Left lung (tissue), 10 donors: Measurements from ENCODE around the gene TCF3. TPM values are rescaled to one million over a fixed set of nuclear protein-coding genes. Genes with fewer than 3 reads are reported as not detected.

Experiments used
- ATAC-seq: fragments of 200-7000 bp; cut with Tn5 transposase; one replicate; pipeline ENCODE4 v1.9.1; 2020; ENCODE audit warnings: moderate library complexity
- DNase-seq, 4 donors: peaks; one replicate each; pipeline ENCODE4 v3.0.0-alpha.2; 2013 to 2020
- H3K27ac ChIP-seq, 2 donors: fragments of 200-600 bp; sonication (generic) in 1 of 2; one replicate each; pipeline versions ENCODE4 v1.5.0 to v1.8.0; 2020 to 2021
- H3K27me3 ChIP-seq, 2 donors: fragments of 200-600 bp; sonication (generic) in 1 of 2; one replicate each; pipeline versions ENCODE4 v1.5.0 to v1.8.0; 2020 to 2021
- H3K36me3 ChIP-seq, 2 donors: fragments of 200-600 bp; sonication (generic) in 1 of 2; one replicate each; pipeline versions ENCODE4 v1.5.0 to v1.8.0; 2020 to 2021
- H3K4me1 ChIP-seq, 2 donors: fragments of 200-600 bp; one replicate each; pipeline ENCODE4 v1.8.0; 2021
- H3K4me3 ChIP-seq, 2 donors: fragments of 200-600 bp; sonication (generic) in 1 of 2; one replicate each; pipeline versions ENCODE4 v1.5.0 to v1.8.0; 2020 to 2021; ENCODE audit warnings: mild to moderate bottlenecking in 1 of 2
- H3K9me3 ChIP-seq, 2 donors: fragments of 200-600 bp; sonication (generic) in 1 of 2; one replicate each; pipeline versions ENCODE4 v1.5.0 to v1.8.0; 2020 to 2021
- intact Hi-C, 2 donors: fragments of 100-400 bp; cut with DNase I; formaldehyde crosslinking; loops; one replicate each; pipeline versions ENCODE4 v1.11.2 to v1.14.2; 2022
- polyA plus RNA-seq, 6 donors: library from polyadenylated mRNA; unstranded; fragments of 120-200 nt; gene quantifications; one replicate each; pipeline ENCODE4 v1.2.1, GENCODE V29; 2013; ENCODE audit not compliant: insufficient read length in 6 of 6
- total RNA-seq, 2 donors: library from RNA; stranded (reverse); fragmentation: NEBNext Ultra II Directional; extraction: Animal tissue kit (Norgen Biotek cat#: 25700); gene quantifications; one replicate each; pipeline ENCODE4 v1.2.1, GENCODE V29; 2021
- TF ChIP-seq, protein P1 (sequence below), 2 donors: fragments of 200-600 bp; sonication (generic) in 1 of 2; IDR thresholded peaks; one replicate each; pipeline versions ENCODE4 v1.5.0 to v1.8.0; 2021; ENCODE audit warnings: antibody characterized with exemption in 2 of 2
- donor health status: DM: no; HTN: yes; CAD: no.
- donor health status: DM: no; HTN: no; CAD: no.

The TCF3 gene
- total and polyA plus RNA-seq, 8 donors, result 57.9 to 149 (median 124) TPM

DNA sequence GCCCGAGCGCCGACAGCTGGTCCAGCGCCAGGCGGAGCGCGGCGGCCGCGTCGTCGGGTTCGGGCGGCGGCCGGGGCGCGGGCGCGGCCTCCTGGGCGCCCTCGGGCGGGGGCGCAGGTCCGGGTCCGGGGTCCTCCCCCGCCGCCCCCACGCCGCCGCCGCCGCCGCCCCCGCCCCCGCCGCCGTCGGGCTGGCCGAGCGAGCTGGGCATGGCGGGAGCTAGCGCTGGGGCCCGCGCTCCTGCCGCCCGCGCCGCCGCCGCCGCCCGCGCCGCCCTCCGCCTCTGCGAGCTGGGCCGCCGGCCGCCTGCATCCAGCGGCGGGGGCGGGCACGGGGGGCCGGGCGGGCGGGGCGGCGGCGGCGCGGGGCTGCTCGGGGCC, 84.6 kb downstream of the TCF3 start:
- H3K4me3 ChIP-seq, result no peak overlapping the region
- peaks cover 7 to 23% of the 10 kb centered on the region in 2 donors for H3K4me1 ChIP-seq
- TF ChIP-seq, protein P1, sequence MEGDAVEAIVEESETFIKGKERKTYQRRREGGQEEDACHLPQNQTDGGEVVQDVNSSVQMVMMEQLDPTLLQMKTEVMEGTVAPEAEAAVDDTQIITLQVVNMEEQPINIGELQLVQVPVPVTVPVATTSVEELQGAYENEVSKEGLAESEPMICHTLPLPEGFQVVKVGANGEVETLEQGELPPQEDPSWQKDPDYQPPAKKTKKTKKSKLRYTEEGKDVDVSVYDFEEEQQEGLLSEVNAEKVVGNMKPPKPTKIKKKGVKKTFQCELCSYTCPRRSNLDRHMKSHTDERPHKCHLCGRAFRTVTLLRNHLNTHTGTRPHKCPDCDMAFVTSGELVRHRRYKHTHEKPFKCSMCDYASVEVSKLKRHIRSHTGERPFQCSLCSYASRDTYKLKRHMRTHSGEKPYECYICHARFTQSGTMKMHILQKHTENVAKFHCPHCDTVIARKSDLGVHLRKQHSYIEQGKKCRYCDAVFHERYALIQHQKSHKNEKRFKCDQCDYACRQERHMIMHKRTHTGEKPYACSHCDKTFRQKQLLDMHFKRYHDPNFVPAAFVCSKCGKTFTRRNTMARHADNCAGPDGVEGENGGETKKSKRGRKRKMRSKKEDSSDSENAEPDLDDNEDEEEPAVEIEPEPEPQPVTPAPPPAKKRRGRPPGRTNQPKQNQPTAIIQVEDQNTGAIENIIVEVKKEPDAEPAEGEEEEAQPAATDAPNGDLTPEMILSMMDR (IDR thresholded peaks at IDR 0.05), result no peak
- H3K27me3 ChIP-seq, result peaks cover 0 to 33% of the 10 kb centered on the region in 2 donors
- H3K9me3 ChIP-seq, result no peaks in the 10 kb centered on the region
- no peak overlapping the region for H3K27ac ChIP-seq
- DNase-seq (no peak), ATAC-seq (no peak)
- H3K36me3 ChIP-seq, result no peaks in the 10 kb centered on the region
- intact Hi-C loops, result no loop called here

GRCh38 chr19:1567116-1567847, 85.1 kb downstream of the TCF3 start:
- Histone ChIP-seq H3K27me3 (peaks cover 0 to 33% of the 10 kb centered on the region in 2 donors), H3K4me3 (peak overlapping the region; percentile 58 to 64), H3K9me3 (no peaks in the 10 kb centered on the region), H3K36me3 (no peaks in the 10 kb centered on the region), H3K4me1 (peaks cover 7 to 23% of the 10 kb centered on the region in 2 donors), H3K27ac (peak overlapping the region; percentile 74 to 87)
- intact Hi-C loops, result no loop called here
- no peak for DNase-seq
- TF ChIP-seq, protein P1 (IDR thresholded peaks at IDR 0.05), result no peak
- no peak for ATAC-seq

GRCh38 chr19:1566392-1567115, 85.9 kb downstream of the TCF3 start:
- H3K4me1 ChIP-seq, result peaks cover 7 to 23% of the 10 kb centered on the region in 2 donors
- no peaks in the 10 kb centered on the region for H3K36me3 ChIP-seq
- H3K9me3 ChIP-seq, result no peaks in the 10 kb centered on the region
- intact Hi-C loops, result no loop called here
- peaks cover 0 to 33% of the 10 kb centered on the region in 2 donors for H3K27me3 ChIP-seq
- DNase-seq (peak; percentile 76 to 93 (median 86)), ATAC-seq (peak; percentile 91)
- TF ChIP-seq, protein P1 (IDR thresholded peaks at IDR 0.05), result no peak
- H3K27ac ChIP-seq, result peak overlapping the region; percentile 74 to 87
- peak overlapping the region; percentile 58 to 64 for H3K4me3 ChIP-seq

DNA sequence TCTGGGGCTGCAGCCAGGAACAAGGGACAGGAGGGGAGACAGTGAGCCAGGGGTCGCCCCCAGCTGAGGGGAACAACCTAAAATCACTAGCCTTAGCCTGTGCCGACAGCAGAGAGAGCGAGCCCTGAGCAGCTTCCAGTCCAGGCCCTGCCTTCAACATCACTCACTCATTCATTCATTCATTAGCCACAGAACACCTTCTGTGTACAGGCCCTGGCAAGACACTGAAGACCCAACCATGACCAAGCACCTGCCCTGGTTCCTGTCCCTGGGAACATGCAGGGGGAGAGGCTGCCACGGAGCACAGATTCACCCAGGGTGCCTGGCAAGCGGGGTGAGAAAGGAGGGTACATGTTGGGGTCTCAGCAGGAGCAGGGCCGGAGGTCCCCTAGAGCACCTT, 89.2 kb downstream of the TCF3 start:
- Histone ChIP-seq H3K9me3 (no peaks in the 10 kb centered on the region), H3K36me3 (no peaks in the 10 kb centered on the region), H3K4me1 (peaks cover 3 to 19% of the 10 kb centered on the region in 2 donors), H3K27ac (no peak overlapping the region), H3K4me3 (no peak overlapping the region), H3K27me3 (peaks cover 0 to 19% of the 10 kb centered on the region in 2 donors)
- ATAC-seq, result no peak
- intact Hi-C loops, result no loop called here
- TF ChIP-seq, protein P1 (IDR thresholded peaks at IDR 0.05), result no peak
- no peak for DNase-seq

- H3K4me1 ChIP-seq, result peaks cover 3 to 7% of the 10 kb centered on the region in 2 donors
- H3K36me3 ChIP-seq, result peaks cover 0 to 5% of the 10 kb centered on the region in 2 donors
- ATAC-seq, result no peak
- intact Hi-C loops, result no loop called here
- no peak for DNase-seq
- H3K27me3 ChIP-seq, result peaks cover 0 to 7% of the 10 kb centered on the region in 2 donors
- H3K9me3 ChIP-seq, result no peaks in the 10 kb centered on the region
- H3K4me3 ChIP-seq, result no peak overlapping the region
- TF ChIP-seq, protein P1 (IDR thresholded peaks at IDR 0.05), result no peak
- no peak overlapping the region for H3K27ac ChIP-seq
These were observed 91.1 kb downstream of the TCF3 start for GRCh38 chr19:1561236-1561842.
